ENCODE measurements around the gene PSMC4.
"Not testable (repeated sequence)": the region's sequence is repeated elsewhere in the genome, so short reads cannot be mapped to it uniquely, and the experiment has no call there.

PSMC4 gene

GRCh38 chr19:39942366-39942730 is 28.6 kb upstream of the PSMC4 start:
- DNase-seq (ENCODE audit: extremely low spot score, insufficient read length, low read depth) (no peak), FAIRE-seq (no peak)

DNA sequence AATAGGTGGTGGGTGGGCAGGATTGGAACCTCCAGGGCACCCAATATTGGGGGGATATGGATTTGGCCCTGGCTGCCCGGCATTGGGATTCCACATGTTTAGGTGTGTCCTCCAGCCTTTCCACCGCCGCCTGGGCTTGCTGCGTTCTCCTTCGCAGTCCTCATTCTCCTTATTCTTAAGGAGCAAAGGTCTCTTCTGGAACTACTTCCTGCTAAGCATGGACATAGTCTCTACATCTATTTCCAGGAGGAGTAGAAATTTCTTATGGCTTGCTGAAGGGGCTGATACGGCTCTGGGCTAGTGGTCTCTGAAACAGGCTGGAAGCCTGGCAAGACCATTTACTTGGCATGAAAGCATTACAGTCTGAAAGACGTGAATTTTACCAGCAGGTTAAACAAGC is 27.4 kb upstream of the PSMC4 start:
- FAIRE-seq (no peak), DNase-seq (ENCODE audit: extremely low spot score, insufficient read length, low read depth) (no peak)

GRCh38 chr19:39946532-39946931 is 24.4 kb upstream of the PSMC4 start:
- no peak for FAIRE-seq
- DNase-seq (ENCODE audit: extremely low spot score, insufficient read length, low read depth), result no peak

DNA sequence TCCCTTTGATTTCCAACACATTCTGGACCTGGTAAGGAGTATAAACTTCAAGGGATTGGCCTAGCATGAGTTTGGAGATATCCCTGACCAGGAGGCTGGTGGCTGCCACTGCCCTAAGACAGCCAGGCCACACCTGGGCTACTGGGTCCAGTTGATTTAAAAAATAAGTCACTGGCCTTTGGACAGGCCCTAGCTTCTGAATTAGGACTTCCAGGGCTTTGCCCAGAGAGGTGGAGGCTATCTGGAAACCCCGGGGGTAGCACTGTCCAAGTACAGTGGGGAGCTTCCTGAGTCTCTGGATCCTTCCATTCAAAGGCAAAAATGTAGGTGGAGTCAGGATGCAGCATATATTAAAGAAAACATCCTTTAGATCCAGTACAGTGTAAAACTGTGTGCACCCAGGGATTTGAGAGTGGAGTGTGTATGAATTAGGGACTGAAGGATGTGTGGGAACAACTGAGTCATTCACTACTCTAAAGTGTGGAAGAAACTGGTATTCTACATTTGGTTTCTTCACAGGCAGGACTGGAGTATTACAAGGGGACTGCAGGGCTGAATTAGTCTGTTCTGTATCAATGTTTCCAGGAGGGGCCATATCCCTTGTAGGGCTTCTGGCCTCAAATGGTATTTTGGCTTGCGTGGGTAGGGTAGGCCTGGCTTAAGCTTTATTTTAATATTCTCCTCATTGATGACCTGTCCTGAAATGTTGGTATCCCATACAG is 21.8 kb upstream of the PSMC4 start:
- DNase-seq (ENCODE audit: extremely low spot score, insufficient read length, low read depth), result no peak
- FAIRE-seq, result no peak

- DNase-seq (ENCODE audit: extremely low spot score, insufficient read length, low read depth), result no peak
- no peak for FAIRE-seq
These were observed 19.8 kb upstream of the PSMC4 start for GRCh38 chr19:39951065-39951650.

DNA sequence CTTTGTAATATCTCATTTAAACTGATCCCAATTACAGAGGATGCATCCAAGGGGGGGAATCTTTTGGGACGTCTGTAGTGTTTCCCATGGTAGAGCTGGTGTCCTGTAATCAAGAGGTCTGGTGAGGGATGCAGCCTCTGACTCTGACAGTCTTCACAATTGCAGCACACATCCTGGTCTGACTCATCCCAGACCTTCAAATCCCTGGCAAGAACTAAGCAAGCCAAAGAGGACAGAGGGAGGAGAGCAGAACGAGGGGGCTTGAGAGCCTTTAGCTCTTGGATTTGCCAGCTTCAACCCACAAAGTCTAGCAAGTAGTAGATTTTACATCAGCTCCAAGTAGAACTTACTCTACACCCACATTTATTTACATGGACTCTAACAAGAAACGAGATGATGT is 19.3 kb upstream of the PSMC4 start:
- no peak for FAIRE-seq
- DNase-seq (ENCODE audit: extremely low spot score, insufficient read length, low read depth), result no peak

DNA sequence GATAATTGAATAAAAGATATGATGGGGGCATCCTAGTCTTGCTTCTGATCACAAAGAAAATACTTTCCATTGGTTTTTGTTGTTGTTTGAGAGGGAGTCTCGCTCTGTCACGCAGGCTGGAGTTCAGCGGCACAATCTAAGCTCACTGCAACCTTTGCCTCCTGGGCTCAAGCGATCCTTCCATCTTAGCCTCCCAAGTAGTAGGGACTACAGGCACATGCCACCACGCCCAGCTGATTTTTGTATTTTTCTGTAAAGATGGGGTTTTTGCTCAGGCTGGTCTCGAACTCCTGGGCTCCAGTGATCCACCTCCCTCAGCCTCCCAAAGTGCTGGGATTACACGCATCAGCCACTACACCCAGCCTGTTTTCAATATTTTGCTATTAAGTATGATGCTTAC is 17.1 kb upstream of the PSMC4 start:
- DNase-seq (ENCODE audit: extremely low spot score, insufficient read length, low read depth), result no peak

GRCh38 chr19:39957886-39958285 is 13.1 kb upstream of the PSMC4 start:
- not testable (repeated sequence) for DNase-seq (ENCODE audit: extremely low spot score, insufficient read length, low read depth); FAIRE-seq

More for the DNA sequence above, 17.1 kb upstream of the PSMC4 start:
- FAIRE-seq, result peak; percentile 9

- not testable (repeated sequence) for DNase-seq (ENCODE audit: extremely low spot score, insufficient read length, low read depth); FAIRE-seq
These were observed 12.0 kb upstream of the PSMC4 start for GRCh38 chr19:39958942-39959341.

GRCh38 chr19:39959407-39959806 is 11.6 kb upstream of the PSMC4 start:
- FAIRE-seq; DNase-seq (ENCODE audit: extremely low spot score, insufficient read length, low read depth): not testable (repeated sequence)

DNA sequence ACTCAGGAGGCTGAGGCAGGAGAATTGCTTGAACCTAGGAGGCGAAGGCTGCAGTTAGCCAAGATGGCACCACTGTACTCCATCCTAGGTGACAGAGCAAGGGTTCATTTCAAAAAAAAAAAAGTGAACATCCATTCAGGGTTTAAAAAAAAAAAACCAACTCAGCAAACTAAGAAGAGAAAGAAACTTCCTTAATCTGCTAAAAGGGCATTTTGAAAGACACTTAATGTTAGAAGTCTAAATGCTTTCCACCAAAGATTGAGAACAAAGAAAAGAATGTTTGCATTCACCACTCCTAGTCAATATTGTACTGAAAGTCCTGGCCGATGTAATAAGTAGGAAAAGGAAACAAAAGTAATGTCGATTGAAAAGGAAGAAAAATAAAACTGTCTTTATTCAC is 7.1 kb upstream of the PSMC4 start:
- FAIRE-seq, result no peak
- DNase-seq (ENCODE audit: extremely low spot score, insufficient read length, low read depth), result no peak

- FAIRE-seq, result no peak
These were observed 4.3 kb upstream of the PSMC4 start for GRCh38 chr19:39966617-39967016.

DNA sequence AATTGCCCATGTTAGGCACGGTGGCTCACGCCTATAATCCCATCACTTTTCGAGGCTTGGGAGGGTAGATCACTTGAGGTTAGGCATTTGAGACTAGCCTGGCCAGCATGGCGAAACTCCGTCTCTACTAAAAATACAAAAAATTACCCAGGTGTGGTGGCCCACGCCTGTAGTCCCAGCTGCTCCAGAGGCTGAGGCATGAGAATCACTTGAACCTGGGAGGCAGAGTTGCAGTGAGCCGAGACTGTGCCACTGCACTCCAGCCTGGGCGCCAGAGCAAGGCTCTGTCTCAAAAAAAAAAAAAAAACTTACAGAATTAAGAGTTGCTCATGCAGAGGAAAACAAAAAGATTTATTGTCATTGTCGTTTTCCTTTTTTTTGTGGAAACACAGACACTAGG is 3.4 kb upstream of the PSMC4 start:
- DNase-seq (ENCODE audit: extremely low spot score, insufficient read length, low read depth), result no peak
- no peak for FAIRE-seq

More at GRCh38 chr19:39966617-39967016, 4.3 kb upstream of the PSMC4 start:
- DNase-seq (ENCODE audit: extremely low spot score, insufficient read length, low read depth), result no peak

GRCh38 chr19:39968789-39969188 is 2.2 kb upstream of the PSMC4 start:
- DNase-seq (ENCODE audit: extremely low spot score, insufficient read length, low read depth), result no peak

DNA sequence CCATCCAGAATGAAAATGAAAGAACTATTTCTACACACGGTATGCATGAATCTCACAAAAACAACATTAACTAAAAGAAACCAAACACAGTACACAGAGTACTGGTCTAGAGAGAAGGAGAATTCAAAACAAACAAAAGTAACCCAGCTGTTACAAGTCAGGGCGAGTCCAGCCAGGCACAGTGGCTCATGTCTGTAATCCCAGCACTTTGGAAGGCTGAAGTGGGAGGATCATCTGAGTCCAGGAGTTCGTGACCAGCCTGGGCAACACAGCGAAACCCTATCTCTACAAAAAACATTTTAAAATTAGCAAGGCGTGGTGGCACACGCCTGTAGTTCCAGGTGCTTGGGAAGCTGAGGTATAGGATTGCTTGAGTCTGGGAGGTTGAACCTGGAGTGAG is 1.7 kb upstream of the PSMC4 start:
- DNase-seq (ENCODE audit: extremely low spot score, insufficient read length, low read depth) (no peak), FAIRE-seq (peak; percentile 26)

More at GRCh38 chr19:39968789-39969188, 2.2 kb upstream of the PSMC4 start:
- no peak for FAIRE-seq

GRCh38 chr19:39969681-39970424 is 1.1 kb upstream of the PSMC4 start:
- no peak for FAIRE-seq

GRCh38 chr19:39970425-39970674 is 615 bp upstream of the PSMC4 start:
- FAIRE-seq (no peak), DNase-seq (ENCODE audit: extremely low spot score, insufficient read length, low read depth) (no peak)

More at GRCh38 chr19:39969681-39970424, 1.1 kb upstream of the PSMC4 start:
- DNase-seq (ENCODE audit: extremely low spot score, insufficient read length, low read depth), result no peak

- FAIRE-seq (no peak), DNase-seq (ENCODE audit: extremely low spot score, insufficient read length, low read depth) (no peak)
These were observed 543 bp downstream of the PSMC4 start for GRCh38 chr19:39971380-39972035.

GRCh38 chr19:39974377-39975155 is 3.6 kb downstream of the PSMC4 start:
- FAIRE-seq (no peak), DNase-seq (ENCODE audit: extremely low spot score, insufficient read length, low read depth) (no peak)

DNA sequence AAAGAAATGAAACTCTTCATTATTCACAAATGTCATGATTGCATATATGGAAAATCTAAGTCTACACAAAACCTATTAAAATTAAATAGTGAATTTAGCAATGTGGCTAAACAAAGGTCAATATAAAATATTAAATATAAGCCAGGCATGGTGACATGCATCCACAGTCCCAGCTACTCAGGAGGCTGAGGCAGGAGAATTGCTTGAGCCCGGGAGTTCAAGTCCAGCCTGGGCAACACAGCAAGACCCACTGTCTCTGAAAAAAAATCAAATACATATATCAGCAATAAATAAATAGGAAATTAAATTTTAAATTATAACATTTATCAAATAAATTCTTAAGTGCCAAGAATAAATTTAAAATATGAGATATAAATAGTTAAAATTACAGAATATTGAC is 11.9 kb downstream of the PSMC4 start:
- FAIRE-seq, result no peak
- DNase-seq (ENCODE audit: extremely low spot score, insufficient read length, low read depth), result no peak

Data from GM18507 (cell line).